ENCODE results near the gene CEACAM7.
A peak's percentile ranks its signal among the peaks of the same experiment; 100 is the strongest.

DNA sequence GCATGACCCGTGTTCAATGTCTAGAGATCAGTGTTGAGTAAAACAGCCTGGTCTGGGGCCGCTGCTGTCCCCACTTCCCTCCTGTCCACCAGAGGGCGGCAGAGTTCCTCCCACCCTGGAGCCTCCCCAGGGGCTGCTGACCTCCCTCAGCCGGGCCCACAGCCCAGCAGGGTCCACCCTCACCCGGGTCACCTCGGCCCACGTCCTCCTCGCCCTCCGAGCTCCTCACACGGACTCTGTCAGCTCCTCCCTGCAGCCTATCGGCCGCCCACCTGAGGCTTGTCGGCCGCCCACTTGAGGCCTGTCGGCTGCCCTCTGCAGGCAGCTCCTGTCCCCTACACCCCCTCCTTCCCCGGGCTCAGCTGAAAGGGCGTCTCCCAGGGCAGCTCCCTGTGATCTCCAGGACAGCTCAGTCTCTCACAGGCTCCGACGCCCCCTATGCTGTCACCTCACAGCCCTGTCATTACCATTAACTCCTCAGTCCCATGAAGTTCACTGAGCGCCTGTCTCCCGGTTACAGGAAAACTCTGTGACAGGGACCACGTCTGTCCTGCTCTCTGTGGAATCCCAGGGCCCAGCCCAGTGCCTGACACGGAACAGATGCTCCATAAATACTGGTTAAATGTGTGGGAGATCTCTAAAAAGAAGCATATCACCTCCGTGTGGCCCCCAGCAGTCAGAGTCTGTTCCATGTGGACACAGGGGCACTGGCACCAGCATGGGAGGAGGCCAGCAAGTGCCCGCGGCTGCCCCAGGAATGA lies 18.9 kb upstream of the CEACAM7 start:
- TF ChIP-seq, protein P1, sequence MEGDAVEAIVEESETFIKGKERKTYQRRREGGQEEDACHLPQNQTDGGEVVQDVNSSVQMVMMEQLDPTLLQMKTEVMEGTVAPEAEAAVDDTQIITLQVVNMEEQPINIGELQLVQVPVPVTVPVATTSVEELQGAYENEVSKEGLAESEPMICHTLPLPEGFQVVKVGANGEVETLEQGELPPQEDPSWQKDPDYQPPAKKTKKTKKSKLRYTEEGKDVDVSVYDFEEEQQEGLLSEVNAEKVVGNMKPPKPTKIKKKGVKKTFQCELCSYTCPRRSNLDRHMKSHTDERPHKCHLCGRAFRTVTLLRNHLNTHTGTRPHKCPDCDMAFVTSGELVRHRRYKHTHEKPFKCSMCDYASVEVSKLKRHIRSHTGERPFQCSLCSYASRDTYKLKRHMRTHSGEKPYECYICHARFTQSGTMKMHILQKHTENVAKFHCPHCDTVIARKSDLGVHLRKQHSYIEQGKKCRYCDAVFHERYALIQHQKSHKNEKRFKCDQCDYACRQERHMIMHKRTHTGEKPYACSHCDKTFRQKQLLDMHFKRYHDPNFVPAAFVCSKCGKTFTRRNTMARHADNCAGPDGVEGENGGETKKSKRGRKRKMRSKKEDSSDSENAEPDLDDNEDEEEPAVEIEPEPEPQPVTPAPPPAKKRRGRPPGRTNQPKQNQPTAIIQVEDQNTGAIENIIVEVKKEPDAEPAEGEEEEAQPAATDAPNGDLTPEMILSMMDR (IDR thresholded peaks at IDR 0.05): peak; percentile 85 to 100 (median 95)
- no peak for TF ChIP-seq POLR2A (IDR thresholded peaks at IDR 0.05)
